HG02970 (cell line): ENCODE results near the gene TMA7B.
"Not testable (repeated sequence)": the region's sequence is repeated elsewhere in the genome, so short reads cannot be mapped to it uniquely, and the experiment has no call there.

Experiments used
- ATAC-seq: cut with Tn5 transposase; IDR thresholded peaks from one replicate; pipeline ENCODE4 v1.9.1; 2021; ENCODE audit warnings: mild to moderate bottlenecking, moderate library complexity, moderate number of reproducible peaks; ENCODE audit not compliant: unreplicated experiment, low FRiP score

Gene TMA7B

DNA sequence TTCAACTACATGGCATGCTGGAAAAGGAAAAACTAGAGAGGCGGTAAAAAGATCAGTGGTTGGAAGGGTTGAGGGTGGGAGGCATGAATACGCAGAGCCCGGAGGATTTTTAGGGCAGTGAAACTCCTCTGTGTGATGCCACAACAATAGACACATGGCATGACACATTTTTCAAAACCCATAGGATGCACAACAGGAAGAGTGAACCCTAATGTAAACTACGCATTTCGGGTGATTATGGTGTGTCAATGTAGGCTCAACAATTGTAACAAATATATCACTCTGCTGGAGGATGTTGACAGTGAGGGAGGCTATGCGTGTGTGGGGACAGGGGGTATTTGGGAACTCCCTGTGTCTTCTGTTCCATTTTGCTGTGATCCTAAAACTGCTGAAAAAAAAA is 18.9 kb downstream of the TMA7B start:
- no peak for ATAC-seq

DNA sequence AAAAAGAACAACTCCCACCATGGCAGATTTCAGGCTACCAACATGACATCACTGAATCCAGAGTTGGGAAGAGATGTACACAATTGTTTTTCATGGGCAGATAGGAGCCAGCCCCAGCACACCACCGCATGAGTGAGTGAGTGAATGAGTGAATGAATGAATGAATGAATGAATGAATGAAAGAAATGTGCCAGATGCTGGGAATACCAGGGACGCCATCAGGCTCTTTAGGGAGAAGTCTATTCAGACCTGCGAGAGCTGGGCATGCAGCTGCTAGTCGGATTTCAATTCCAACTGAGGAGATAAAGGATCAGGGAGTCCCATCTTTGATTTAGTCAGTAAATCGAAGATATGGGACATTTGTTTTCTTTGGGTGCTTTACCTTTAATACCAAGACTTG is 19.3 kb downstream of the TMA7B start:
- no peak for ATAC-seq

DNA sequence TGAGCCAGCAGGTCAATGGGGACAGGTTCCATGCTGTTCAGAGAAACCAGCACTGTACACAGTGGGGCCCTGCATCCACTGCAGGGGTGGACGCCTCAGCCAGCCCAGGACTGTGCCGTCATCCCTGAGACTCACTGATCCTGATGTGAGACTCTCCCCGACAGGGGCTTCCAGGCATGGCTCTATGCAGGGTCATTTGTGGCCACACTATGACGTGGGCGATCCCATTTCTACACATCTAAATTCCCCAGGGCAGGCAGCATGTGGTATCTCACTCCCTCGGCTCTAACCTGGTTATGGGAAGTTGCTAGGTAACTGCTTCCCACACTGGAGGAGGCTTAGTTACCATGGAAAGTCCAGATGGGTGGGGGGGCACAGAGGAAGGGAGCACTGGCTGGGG is 20.4 kb downstream of the TMA7B start:
- no peak for ATAC-seq

DNA sequence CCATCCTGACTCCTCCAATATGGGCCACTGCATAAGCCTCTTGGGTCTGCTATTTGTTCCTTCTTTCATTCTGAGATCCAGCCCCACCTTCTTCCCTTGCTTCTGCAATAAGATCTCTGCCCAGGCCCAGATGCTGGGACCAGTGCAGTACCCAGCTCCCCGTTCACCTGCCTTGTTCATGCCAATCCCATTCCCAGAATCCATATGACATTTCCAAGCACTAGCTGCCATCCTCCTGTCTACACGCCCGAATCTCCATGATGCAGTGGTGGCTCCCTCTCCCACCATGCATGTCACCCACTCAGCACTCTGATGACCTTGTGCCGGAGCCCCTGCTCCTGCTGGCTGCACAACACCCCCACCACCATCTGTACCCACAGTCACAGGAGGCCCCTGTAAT is 23.1 kb downstream of the TMA7B start:
- ATAC-seq = no peak

DNA sequence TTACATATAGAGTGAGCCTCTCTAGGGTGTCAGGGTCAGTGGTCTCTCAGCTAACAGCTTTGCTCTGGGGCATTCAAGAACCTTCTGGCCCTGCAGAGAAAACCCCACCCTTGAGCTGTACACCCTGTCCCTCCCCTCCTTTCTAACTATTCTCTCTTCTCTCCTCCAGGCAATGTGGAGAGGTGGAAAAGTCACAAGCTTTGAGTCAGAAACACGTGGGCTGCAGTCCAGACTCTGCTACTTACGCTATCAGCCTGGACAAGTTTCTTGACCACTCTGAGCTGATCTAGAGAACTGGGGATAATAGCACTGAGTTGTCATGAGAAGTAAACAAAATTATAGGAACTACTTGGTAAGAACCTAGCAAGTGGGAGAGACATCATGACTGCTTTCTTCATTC is 23.8 kb downstream of the TMA7B start:
- ATAC-seq = no peak

DNA sequence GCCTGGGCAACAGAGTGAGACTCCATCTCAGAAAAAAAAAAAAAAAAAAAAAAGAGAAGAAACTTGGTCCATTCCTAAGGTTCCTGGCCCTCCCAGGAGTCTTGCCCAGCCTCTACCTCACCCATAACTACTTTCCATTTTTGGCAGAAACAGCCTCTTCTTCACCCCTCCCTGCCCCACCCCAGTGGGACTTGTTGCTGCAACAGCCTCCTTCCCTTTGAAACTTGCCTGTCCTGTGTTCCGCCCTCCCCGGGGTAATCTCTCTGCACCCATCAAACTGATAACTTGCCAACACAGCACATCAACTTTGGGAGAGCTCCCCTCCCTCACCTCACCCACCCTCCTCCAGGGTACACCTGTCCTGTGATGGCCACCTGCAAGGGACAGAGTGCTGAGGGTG is 24.5 kb downstream of the TMA7B start:
- no peak for ATAC-seq

DNA sequence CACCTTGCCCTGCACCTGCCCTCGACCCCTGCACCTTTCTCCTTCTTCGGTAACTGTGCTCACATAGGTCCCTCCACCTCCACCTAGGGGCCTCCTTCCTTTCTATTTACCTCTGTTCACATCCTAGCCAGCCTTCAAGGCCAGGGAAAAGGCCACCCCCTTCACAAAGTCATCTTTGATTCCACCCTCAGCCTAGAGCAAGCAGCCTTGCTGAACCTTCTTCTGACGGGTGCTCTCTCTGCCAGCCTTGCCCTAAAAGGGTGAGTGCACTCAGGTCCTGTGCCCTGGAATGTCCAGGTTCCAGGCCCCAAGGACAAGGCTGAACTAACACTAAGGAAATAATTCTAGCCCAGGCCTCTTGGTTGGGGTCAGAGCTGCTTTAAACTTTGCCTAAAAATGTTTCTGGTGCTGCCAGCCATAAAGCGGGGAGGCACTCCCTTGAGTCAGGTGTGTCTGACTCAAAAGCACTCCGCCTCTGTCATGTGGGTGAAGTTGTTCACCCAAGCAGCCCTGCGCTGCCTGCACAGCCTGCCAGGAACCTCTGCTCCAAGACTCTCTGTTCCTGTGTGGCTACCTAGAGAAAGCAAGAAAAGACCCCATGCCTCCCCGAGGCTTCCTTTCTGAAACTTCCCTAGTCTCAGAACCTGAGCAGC is 25.3 kb downstream of the TMA7B start:
- no peak for ATAC-seq

DNA sequence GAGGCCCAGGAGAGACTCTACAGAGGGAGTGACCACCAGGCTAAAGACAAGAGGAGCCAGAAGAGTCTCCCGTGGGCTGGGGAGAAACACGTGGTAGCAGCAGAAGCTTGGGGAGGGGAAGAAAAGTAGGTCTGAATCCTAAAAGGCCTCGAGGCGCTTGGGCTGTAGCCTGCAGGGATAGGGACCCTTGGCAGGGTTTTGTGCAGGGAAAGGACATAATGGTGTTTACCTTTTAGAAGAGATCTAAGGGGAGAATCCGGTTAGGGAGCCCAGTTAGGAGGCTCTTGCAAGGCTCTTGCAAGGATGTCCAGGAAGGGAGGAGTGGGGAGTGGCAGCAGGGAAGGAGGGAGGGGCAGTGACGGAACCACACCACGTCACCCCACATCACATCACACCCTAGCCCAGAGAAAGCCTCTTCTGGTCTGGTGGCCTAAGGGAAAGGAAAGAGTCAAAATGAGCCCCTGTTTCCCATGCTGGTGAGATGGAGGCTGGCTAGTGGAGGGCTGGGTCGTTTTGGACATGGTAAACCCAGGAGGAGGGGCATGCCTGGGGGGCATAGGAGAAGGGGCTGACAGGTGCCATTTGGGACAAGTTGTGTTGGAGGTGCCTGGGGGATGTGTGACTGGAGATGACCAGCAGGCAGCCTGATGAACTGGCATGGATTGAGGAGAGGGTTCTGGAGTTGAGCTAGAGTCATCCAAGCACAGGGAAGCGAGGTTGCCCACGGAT is 28.4 kb downstream of the TMA7B start:
- ATAC-seq = no peak

DNA sequence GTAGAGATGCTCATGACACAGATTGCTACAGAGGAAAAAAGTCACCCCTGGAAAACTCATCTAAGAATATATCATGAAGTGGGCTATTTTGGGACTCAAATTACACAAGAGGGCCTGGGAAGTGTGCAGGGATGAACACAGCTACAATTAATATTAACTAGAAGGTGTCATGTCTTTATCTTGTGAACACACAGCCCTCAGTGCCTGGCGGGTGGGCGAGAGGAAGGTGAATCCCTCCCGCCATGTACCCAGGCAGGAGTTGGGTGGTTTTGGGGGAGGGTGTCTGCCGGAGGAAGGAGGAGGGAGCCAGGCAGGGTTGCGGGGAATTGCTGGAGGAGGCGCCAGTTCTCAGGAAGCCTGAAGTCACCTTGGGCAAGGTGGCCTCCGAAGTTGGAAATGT is 29.4 kb downstream of the TMA7B start:
- no peak for ATAC-seq

DNA sequence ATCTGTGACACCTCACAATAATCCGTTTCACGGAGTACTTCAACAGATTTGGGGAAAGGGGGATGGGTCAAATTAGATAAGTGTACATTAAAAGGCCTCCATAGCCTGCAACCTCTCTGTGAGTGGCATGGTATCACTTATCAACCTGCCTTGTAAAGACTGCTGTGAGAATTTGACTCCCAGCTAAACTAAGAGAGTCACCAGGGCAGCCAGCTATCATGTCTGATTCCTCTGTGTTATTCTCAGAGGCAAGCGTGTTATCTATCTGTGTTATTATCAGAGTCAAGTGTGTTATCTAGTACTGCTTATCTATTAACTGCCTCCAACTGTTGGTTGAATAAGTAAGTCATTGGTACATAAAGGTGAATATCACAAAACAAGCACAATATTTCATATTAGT is 30.5 kb downstream of the TMA7B start:
- no peak for ATAC-seq

DNA sequence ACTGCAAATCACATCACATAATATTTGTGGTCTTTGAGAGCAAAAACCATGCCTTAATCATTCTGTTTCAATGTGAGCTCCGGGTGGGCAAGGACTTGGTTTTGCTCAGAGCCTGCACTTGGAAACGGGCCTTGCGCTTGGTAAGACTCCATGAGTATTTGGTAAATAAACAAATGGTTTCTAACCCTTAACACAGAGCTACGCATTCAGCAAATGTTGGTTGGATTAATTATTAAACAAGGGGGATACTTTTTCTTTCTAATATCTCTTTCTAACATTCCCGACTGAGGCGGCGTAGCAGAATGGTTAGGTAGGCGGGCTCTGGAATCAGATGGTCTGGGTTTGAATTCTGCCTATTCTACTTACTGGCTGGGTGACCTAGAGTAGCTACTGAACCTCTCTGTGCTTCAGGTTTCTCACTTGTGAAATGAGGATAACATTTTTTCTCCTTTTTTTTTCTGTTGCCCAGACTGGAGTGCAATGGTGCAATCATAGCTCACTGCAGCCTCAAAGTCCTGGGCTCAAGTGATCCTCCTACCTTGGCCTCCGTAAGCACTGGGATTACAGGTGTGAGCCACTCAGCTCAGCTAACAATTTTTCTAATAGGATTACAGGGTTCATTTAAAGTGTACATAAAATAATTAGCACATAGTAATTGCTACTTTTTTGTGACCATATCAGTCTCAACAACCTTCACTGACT is 31.1 kb downstream of the TMA7B start:
- no peak for ATAC-seq

DNA sequence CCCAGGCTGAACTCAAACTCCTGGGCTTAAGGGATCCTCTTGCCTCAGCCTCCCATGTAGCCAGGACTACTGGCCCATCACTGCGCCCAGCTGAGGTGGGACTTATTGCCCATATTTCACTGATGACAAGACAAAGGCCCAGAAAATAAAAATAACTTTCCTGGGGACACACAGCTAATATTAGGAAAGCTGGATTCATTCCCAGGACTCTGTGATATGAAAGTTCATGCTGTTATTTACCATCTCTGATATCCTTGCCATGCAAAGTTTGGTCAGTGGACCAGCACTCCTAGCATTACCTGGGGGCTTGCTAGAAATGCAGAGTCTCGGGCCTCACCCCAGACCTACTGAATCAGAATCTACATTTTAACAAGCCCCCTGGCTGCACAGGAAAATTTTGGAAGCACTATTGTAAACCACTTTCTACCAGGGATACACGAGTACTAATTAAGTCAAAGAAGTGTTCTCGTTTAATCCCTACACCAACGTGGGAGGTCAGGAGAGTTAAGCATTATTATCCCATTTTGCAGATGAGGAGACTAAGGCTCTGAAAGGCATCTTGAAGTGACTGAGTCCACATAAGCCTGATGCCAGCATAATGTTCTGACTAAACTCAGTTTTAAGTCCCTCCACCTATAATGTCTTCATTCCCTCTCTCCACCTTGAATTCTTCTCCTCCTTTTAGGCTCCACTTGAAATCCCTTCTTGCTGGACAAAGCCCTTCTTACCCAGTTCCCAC is 32.1 kb downstream of the TMA7B start:
- ATAC-seq = no peak

DNA sequence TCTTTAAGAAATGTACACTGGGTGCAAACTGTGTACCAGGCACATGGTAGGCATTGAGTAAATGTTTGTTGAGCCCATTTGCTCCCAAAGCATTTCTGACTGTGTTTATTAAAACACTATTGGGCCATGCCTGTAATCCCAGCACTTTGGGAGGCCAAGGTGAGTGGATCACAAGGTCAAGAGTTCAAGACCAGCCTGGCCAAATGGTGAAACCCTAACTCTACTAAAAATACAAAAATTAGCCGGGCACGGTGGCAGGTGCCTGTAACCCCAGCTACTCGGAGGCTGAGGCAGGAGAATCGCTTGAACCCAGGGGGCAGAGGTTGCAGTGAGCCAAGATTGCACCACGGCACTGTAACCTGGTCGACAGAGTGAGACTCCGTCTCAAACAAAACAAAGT is 32.7 kb downstream of the TMA7B start:
- ATAC-seq = not testable (repeated sequence)

DNA sequence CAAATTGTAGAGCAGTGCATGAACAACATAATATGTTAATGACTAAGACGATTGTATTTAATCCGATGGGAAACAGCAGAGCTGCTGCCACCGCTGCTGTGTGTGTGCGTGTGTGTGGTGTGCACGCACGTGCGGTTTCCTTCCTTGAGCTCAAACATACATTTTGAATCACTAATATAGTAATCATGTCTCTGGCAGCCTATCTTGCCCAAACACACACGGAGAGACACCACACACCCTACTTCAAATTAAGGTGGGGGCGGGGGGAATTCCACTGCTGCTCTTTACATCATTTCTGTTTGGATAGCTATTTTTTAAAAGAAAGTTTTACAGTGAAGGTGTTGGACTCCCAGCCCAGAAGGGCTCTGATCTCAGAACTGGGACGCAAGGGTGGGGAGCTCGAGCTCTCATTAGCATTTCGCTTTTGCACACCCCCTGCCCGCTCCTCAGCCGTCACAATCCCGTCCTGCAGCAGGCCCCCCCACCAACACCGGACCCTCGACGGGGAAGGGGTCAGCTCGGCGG is 33.9 kb downstream of the TMA7B start:
- ATAC-seq = no peak

DNA sequence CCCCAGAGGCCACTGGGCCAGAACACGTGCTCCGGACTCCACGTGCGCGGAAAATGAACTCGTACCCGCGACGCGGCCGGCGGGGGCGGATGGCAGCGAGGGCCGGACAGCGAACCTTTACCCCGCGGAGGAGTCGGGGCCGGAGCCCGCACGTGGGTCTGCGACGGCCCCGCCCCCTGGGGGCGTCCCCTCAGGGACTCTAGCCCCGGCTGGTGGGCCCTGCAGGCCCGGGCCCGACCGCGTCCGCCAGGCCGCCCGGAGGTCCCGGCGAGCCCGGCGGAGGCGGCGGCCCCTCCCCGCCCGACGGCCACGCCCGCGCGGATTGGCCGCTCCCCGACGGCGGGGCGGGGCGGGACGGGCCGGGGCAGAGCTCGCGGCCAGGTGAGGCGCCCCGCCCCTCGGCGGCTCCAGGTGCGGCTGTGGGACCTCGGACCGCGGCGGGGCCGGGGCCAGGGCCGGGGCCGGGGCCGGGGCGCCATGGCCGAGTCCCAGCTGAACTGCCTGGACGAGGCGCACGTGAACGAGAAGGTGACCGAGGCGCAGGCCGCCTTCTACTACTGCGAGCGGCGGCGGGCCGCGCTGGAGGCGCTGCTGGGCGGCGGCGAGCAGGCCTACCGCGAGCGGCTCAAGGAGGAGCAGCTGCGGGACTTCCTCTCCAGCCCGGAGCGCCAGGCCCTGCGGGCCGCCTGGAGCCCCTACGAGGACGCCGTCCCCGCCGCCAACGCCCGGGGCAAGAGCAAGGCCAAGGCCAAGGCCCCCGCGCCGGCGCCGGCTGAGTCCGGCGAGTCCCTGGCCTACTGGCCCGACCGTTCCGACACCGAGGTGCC is 34.6 kb downstream of the TMA7B start, which contains the start of gene FAM83F:
FAM83F (plus strand) TSS at position 389 of the 827 bp plus-strand sequence; CDS start at position 478, 89 bp downstream.
- ATAC-seq = no peak

DNA sequence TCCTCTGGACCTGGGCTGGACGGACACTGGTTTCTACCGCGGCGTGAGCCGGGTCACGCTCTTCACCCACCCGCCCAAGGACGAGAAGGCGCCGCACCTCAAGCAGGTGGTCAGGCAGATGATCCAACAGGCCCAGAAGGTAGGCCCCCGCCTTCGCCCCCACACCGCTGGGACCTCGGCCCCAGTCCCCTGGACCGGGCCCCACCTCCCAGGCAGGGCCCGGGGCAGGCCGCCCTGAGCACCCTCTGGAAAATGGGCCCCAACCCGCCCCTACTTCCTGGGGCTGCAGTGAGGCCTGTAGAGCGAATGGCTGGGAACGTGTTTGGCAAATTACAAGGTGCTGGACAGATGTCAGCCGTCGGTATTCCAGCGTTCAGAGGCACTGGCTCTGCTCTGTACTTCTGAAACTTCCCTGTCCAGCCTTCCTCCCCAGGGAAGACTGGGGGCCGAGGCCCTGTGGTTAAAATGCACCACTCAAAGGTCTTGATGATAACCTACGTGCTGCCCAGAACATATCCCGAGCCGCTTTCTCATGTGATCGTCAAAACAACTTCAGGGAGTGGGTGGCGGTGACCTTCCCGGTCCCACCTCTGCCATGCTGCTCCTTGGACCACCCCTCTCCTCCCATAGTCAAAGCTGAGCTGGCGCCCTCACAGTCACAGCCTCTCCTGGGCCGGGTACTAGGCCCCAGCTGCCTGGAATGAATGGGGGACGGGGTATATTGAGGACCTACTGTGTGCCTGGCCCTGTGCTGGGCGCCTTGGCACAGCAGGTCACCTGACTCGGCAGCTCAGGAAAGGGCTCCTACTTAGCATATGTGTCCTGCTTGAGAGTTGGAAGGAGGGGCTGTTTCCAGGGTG is 35.4 kb downstream of the TMA7B start:
- ATAC-seq = no peak

DNA sequence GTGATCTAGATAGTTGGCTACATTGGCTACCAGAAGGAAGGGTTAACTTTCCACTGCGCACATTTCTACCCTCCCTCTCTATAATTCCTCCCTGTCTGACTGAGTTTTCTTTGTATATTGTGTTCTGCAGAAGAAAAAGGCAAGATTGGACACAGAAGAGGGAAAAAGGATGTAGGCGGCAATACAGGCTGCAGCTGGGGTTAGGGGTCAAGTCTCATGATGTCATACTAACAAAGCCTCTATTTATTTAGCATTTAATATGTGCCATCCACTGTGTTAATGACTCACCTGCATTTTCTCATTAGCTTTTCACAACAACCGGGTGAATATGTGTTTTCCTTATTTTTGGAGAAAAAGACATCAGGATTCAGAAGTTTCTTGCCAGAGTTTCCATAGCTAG is 36.5 kb downstream of the TMA7B start:
- no peak for ATAC-seq

DNA sequence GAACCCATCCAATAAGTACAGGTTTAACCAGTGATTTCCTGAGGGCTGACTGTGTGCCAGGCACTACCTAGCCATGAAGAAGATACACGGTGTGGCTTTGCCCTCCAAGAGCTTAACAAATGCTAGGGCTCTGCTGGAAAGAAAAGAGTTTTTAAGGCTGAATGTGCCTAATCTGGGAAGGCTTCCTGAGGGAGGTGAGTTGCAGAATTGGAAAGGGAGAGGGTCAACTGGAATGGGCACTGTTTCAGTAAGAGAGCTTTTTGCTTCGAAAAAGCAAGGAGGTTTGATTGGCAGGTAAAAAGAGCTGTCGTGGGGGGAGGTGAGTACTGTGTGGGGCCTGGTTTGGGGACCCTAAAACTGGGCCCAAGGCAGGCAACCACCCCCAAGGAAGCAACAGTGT is 37.2 kb downstream of the TMA7B start:
- no peak for ATAC-seq
